Hepatocyte (in vitro differentiated cells): ENCODE data around the gene SLC9A8.

Experiments used
- EZH2 ChIP-seq: fragments of 200-600 bp; sonication (generic); IDR thresholded peaks from 2 replicates; pipeline ENCODE4 v1.6.1; 2016; ENCODE audit warnings: antibody characterized with exemption, mild to moderate bottlenecking, borderline replicate concordance
- EZH2phosphoT487 ChIP-seq: fragments of 200-600 bp; sonication (generic); IDR thresholded peaks from one replicate; pipeline ENCODE4 v1.6.1; 2018; ENCODE audit warnings: antibody characterized with exemption, mild to moderate bottlenecking, low read depth, moderate library complexity; ENCODE audit not compliant: unreplicated experiment, severe bottlenecking
- TF ChIP-seq, protein P1 (sequence below): fragments of 200-600 bp; sonication (generic); IDR thresholded peaks from 2 replicates; pipeline ENCODE4 v1.5.1; 2016; ENCODE audit warnings: antibody characterized with exemption, mild to moderate bottlenecking; ENCODE audit not compliant: poor library complexity

DNA sequence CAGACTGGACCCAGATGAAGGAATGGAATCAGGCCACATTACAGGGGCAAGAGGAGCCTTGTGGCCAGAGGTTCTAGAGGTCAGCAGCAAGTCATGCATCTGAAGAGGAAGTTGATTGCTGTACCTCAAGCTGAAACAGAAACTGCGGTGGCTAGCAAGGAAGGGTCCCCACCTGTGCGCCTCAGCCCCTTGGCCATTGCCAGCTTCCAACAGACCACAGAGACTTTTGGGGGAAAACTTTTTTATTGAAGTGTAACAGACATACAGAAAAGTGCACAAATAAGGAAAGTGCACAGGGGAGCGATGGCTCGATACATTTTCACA, 26.8 kb upstream of the SLC9A8 start:
- TF ChIP-seq, protein P1, sequence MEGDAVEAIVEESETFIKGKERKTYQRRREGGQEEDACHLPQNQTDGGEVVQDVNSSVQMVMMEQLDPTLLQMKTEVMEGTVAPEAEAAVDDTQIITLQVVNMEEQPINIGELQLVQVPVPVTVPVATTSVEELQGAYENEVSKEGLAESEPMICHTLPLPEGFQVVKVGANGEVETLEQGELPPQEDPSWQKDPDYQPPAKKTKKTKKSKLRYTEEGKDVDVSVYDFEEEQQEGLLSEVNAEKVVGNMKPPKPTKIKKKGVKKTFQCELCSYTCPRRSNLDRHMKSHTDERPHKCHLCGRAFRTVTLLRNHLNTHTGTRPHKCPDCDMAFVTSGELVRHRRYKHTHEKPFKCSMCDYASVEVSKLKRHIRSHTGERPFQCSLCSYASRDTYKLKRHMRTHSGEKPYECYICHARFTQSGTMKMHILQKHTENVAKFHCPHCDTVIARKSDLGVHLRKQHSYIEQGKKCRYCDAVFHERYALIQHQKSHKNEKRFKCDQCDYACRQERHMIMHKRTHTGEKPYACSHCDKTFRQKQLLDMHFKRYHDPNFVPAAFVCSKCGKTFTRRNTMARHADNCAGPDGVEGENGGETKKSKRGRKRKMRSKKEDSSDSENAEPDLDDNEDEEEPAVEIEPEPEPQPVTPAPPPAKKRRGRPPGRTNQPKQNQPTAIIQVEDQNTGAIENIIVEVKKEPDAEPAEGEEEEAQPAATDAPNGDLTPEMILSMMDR: no peak
- TF ChIP-seq EZH2phosphoT487 (no peak), EZH2 (no peak)
